GM21381 (cell line): Measurements from ENCODE around the gene OR10AD1.
"Not testable (repeated sequence)": the region's sequence is repeated elsewhere in the genome, so short reads cannot be mapped to it uniquely, and the experiment has no call there.

Experiments
- ATAC-seq: cut with Tn5 transposase; IDR thresholded peaks from one replicate; pipeline ENCODE4 v1.9.1; 2021; ENCODE audit warnings: mild to moderate bottlenecking, moderate library complexity; ENCODE audit not compliant: unreplicated experiment

OR10AD1 gene

GRCh38 chr12:48203192-48203591 lies at the start of gene OR10AD1:
OR10AD1 (minus strand) TSS chr12:48203292; CDS start chr12:48203292, 0 bp downstream.
- ATAC-seq: no peak

GRCh38 chr12:48247181-48247966 lies 44.3 kb upstream of the OR10AD1 start:
- no peak for ATAC-seq

- ATAC-seq: no peak
Measured at GRCh38 chr12:48237162-48237561, 34.1 kb upstream of the OR10AD1 start.

- no peak for ATAC-seq
Measured at GRCh38 chr12:48235796-48236333, 32.8 kb upstream of the OR10AD1 start.

GRCh38 chr12:48231169-48231958 lies 28.3 kb upstream of the OR10AD1 start:
- ATAC-seq: not testable (repeated sequence)

- not testable (repeated sequence) for ATAC-seq
Measured at GRCh38 chr12:48224533-48224932, 21.4 kb upstream of the OR10AD1 start.

- ATAC-seq: no peak
Measured at GRCh38 chr12:48221645-48222044, 18.6 kb upstream of the OR10AD1 start.

GRCh38 chr12:48220701-48221100 lies 17.6 kb upstream of the OR10AD1 start:
- no peak for ATAC-seq

GRCh38 chr12:48219631-48220030 lies 16.5 kb upstream of the OR10AD1 start:
- no peak for ATAC-seq

GRCh38 chr12:48216785-48217184 lies 13.7 kb upstream of the OR10AD1 start:
- ATAC-seq: no peak

- ATAC-seq: not testable (repeated sequence)
Measured at GRCh38 chr12:48209495-48209894, 6.4 kb upstream of the OR10AD1 start.

GRCh38 chr12:48202766-48203165 lies 326 bp downstream of the OR10AD1 start:
- no peak for ATAC-seq

GRCh38 chr12:48201516-48201915 lies 1.6 kb downstream of the OR10AD1 start:
- no peak for ATAC-seq

- ATAC-seq: no peak
Measured at GRCh38 chr12:48201091-48201490, 2.0 kb downstream of the OR10AD1 start.

GRCh38 chr12:48199774-48200221 lies 3.3 kb downstream of the OR10AD1 start:
- no peak for ATAC-seq

GRCh38 chr12:48198985-48199384 lies 4.1 kb downstream of the OR10AD1 start:
- ATAC-seq: no peak

GRCh38 chr12:48198672-48198971 lies 4.5 kb downstream of the OR10AD1 start:
- ATAC-seq: peak; percentile 17

GRCh38 chr12:48197971-48198671 lies 5.0 kb downstream of the OR10AD1 start:
- ATAC-seq: peak; percentile 99

- ATAC-seq: no peak
Measured at GRCh38 chr12:48197549-48197970, 5.5 kb downstream of the OR10AD1 start.

GRCh38 chr12:48194799-48195201 lies 8.3 kb downstream of the OR10AD1 start:
- ATAC-seq: no peak

- no peak for ATAC-seq
Measured at GRCh38 chr12:48193623-48194022, 9.5 kb downstream of the OR10AD1 start.
